HG03565 (cell line): ENCODE results near the gene SIRT2.

Experiments used
- ATAC-seq: cut with Tn5 transposase; IDR thresholded peaks from one replicate; pipeline ENCODE4 v1.9.1; 2021; ENCODE audit warnings: mild to moderate bottlenecking, moderate library complexity; ENCODE audit not compliant: unreplicated experiment

SIRT2 gene

DNA sequence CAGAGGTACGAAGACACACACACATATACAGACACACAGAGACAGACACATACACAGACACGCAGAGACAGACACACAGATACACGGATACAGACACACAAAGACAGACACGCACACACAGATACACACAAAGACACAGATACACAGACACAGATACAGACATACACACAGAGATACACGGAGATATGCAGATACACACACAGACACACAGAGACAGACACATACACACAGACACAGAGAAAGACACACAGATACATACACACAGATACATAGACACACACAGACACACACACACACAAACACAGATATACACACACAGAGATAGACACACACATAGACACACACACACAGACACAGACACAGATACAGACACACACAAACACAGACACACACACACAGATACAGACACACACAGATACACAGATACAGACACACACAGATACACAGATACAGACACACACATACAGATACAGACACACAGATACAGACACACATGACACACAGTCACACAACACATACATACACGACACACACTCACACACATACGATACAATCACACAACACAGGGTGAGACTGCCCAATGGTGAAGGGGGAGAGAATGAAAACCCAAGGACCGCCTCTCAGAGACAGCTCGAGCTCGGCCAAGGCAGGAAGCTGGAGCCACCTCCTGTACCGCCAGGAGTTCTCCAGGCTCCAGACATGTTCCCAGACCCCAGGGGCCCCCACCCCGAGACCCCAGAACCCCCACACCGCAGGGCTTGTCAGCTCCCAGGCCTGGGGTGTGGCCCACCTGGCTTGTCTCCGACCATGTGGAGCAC lies 21.4 kb upstream of the SIRT2 start:
- ATAC-seq, result no peak

DNA sequence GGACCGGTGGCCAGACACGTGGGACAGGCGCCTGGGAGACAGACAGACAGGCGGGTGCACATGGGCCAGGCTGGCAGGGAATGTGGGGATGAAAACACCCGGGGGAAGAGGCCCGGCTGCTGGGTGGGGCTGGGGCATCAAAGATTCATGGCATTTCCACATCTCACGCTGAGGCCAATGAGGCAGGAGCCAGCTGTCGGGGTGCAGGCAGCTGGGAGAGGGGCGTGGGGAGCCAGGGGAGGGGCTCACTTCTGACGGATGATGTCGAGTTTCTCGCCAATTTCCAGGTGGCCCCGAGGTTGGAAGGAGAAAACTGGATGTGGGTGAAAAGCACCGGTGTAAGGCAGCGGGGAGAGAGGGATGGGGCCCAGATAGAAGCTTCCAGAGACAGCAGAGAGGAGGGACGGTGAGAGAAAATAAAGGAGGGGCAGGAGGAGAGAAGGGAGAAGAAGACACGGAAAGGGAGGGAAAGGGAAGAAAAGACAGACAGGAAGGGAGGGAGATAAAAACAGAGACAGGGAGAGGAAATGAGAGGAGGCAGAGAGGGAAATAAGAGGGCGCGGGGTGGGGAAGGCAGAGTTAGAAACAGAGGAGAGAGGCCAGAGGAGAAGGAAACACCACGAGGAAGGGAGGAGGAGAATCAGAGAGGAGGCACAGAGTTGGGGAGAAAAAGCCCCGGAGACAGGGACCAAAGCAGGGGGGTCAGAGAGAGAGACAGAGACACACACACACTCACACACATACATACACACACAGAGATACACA lies 20.6 kb upstream of the SIRT2 start:
- ATAC-seq, result no peak

DNA sequence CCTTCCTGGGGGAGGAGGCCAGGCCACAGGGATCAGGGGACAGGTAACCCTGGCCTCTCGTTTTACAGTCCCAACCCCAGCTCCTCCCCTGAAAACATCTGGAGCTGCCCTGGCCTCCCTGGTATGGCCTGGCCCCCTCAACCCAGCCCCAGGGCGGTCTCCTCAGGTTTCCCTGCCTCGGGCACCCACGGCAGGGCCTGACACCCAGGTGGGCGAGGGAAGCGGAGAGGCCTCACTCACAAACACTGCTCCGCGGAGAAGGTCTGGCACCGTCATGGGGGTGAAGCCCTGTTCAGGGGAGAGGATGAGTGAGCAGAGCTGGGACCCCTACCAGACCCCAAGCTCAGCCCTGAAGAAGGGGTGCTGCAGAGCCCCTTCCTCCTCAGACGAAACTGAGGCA lies 19.1 kb upstream of the SIRT2 start:
- ATAC-seq, result no peak

DNA sequence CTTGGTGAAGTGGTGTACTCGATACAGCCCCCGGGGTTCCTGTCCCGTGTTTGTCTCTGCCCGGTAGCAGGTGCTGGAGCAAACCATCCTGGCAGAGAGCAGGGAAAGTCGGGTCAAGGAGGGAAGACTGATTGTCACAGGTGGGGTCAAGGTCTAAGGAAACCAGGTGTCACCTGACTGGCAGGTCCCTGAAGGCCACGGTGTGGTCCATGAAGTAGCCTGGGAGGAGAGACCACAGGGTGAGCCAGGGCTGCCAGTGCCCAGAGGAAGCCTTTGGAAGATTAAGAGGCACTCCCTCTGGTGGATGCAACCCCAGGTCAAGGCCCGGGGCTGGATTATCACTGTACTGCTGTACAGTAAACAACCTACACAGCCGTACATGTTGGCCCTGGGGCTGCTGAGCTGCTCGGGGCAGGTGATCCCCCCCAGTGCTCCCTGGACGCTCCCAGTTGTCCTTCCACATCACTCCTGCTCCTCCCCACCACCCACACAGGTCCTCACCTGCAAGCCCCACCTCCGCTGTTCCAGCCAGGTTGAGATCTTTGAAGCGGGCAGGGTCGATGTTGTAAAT lies 18.6 kb upstream of the SIRT2 start:
- ATAC-seq, result no peak

DNA sequence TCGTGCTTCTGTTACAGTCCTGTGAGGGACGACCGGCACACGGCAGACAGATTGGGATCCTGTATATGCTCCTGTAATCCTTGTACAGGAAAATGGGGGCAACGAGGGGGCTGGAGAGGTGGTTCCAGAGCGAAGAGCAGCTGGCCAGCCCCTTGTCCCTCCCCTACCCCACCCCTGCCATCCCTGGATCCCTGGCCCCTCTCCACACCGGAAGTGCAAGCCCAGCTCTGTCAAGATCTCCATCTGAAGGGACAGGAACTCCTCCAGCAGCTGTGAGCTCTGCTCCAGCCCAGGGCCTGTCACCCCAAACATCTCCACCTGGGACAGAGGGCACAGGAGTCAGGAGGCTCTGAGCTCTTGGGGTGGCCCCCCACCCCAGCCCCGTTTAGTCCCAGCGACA lies 18.1 kb upstream of the SIRT2 start:
- ATAC-seq, result no peak

DNA sequence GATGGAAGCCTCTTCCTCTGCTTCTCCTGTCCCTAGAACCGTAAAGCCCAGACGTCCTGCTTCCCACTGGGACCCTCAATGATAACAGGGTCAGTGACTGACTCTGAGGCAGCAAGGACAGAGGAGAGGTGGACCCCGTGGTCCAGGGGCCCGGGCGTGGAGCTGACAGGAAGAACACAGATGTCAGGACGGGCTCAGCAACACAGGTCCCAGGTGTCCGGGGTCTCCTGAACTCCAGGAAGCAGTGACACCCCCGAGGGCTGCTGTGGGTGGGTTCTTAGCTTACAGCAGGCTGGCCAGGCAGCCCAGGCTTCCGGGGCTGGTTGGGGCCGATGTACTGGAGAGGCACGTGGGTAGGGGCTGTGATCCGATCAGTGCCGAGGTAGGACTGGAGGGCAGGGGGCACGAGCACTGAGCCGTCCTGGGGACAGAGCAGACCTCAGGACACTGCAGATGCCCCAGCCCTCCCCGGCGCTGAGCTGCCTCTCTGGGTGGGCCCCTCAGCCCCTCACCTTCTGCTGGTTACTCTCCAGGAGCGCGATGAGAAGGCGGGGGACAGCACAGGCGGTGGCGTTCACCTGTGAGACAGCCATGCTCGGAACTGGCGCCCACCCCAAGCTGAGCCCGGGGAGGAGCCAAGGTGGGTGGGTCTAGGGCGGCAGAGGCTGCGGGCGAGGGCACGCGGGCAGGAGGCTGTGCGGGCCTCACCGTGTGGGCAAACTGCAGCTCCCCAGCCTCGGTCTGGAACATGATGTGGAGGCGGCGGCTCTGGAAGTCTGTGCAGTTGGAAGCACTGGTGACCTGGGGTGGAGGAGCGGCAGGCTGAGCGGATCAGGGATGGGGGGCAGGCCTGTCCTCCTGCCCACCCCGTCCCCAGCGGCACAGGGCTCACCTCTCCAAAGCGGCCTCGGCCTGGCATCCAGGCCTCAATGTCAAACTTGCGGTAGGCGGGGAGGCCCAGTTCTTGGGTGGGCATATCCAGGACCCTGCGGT lies 16.2 kb upstream of the SIRT2 start:
- no peak for ATAC-seq

DNA sequence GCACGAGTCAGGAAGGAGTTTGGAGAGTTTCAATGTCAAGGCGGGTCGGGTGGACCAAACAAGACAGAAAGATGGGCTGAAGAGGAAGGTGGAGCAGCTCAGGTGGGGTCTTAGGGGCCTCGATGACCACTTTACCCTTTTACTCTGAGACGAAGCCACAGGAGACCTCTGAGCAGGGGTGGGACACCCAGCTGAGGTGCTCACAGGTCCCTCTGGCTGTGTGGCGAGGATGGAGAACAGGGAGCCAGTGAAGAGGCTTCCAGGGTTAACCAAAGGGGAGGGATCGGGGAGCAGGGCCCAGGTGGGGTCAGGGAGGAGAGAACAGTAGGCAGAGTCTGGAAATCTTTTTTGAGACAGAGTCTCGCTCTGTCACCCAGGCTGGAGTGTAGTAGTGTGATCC lies 14.5 kb upstream of the SIRT2 start:
- no peak for ATAC-seq

DNA sequence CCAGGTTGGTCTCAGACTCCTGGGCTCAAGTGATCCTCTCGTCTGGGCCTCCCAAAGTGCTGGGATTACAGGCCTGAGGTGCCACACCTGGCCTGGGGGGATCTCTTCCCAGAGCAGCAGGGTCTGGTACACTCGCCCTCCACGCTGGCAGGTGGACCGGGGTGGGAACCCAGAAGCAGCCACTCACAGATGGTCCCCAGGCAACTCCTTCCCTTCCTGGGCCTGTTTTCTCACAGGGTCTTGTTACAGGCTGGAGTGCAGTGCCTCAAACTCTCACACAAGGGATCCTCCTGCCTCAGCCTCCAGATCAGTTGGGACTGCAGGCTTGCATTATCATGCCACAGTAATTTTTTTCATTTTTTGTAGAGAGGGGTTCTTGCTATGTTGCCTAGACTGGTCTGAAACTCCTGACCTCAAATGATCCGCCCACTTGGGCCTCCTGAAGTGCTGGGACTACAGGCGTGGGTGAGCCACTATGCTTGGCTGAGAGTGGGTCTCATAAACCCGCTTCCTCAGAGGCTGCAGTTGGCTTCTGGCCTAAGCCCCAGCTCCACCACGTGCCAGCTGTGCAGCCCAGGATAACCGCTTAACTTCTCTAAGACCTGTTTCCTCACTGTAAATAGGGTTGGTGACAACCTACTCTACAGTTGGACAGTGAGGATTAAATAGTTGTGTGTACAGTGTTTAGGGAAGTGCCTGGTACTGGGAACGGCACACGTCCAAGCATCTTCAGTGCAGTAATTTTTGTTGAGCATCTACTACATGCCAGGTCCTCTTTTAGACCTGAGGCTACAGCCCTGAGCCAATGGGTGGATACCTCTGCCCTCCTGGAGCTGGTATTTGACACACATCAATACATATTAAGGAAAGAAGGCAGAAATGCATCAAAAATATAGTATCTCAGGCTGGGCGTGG lies 13.4 kb upstream of the SIRT2 start:
- ATAC-seq, result no peak

DNA sequence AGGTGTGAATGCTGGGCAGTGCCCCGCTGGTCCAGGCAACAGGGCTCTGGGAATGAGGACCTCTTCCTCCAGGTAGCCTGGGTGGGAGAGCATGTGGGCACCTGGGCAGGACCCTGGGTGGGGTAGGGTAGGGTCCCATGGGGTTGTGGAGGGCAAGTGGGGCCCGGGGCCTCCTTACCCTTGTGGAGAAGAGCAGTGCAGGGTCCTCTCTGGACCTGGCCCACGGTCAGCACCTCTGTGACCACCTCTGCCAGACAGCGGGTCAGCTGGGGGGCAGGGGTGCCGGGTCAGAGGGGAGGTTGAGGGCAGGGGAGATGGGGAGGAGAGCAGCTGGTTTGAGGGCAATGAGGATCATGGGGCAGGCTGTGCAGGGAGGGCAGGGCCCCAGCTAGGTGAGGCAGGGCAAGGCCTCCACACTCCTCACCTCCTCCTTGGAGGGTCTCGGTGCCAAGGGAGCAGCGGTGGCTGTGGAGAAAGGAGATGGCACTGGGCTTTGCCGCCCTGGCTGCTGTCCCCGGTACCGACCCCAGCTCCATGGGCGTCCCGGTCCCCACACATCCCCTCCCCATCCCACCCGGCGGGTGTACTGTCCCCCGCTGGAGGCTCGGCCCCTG lies 12.1 kb upstream of the SIRT2 start:
- ATAC-seq, result no peak

DNA sequence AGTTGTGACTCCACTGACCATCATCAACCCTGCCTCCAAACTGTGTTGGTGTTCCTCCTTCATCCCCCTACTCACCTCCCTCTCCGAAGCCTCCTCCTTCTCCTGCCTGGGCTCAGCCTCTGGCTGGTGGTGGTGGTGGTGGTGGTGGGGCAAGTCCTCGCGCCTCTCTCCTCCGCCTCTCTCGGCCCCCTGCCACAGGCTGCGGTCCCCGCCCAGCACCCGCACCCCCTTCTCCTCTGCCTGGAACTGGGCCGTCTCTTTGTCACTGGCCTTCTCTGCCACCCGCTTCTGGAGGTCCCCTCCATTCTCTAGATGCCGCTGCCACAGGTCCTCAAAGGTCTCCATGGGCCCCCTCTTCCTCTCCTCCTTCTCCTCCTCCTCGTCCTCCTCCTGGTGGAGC lies 11.1 kb upstream of the SIRT2 start:
- ATAC-seq, result no peak

DNA sequence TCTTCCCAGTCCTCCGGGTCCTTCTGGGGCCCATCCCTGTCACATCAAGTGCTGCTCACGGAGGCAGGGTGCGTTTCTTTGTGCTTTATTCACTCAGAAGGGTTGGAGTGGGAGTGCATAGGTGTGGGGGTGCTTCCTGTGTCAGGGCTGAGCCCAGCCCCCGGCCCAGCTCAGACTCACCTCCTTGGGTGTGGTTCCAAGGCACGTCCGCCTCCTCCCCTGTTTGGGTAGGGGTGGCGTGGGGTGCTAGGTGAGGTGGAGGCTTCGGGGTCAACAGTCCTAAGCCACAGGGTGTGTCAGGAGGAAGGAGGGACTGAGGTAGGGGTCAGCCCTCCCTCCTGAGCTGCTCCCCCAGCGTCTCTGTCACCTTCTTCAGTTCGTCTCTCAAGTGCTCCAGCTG lies 9.5 kb upstream of the SIRT2 start:
- no peak for ATAC-seq

DNA sequence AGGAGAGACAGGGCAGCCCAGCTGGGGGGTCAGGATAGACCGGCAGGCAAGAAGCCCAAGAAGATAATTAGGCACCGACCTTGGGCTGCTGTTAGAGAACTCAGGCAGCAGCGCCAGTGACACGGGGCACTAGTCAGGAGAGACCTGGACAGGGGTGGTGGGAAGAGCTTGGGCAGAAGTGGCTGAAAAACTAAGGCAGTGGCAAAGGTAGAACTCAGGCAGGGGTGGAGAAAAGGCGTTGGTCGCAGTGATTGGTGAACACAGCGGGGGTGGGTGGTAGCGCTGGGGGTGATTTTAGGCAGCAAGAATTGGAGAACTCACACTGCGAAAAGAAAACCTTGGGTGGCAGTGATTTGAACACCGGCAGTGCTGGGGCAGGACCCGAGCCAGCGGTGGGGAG lies 8.3 kb upstream of the SIRT2 start:
- no peak for ATAC-seq

DNA sequence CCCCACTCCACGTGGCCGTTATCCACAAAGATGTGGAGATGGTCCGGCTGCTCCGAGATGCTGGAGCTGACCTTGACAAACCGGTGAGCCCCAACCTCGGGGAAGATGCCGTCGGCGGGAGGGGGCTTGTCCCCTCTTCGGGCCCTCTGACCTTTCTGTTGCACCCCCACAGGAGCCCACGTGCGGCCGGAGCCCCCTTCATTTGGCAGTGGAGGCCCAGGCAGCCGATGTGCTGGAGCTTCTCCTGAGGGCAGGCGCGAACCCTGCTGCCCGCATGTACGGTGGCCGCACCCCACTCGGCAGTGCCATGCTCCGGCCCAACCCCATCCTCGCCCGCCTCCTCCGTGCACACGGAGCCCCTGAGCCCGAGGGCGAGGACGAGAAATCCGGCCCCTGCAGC lies 7.8 kb upstream of the SIRT2 start:
- ATAC-seq, result no peak

DNA sequence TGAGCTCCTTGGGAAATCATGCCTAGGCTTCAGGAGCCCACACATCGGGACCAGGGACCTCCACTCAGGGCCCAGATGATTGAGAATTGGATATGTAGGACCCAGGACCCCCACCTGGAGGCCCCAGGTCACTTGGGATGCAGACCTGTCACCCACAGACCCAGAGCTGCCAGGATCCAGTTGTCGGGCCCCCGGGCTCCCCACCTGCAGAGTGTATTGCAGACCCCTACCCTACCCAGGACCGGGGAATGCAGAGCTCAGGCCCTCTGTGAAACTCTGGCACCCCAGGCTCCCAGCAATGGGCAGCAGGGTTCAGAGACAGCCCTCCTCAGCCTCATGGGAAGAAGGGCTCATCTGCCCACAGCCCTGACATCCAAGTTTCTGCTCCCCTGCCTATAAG lies 6.2 kb upstream of the SIRT2 start:
- no peak for ATAC-seq

DNA sequence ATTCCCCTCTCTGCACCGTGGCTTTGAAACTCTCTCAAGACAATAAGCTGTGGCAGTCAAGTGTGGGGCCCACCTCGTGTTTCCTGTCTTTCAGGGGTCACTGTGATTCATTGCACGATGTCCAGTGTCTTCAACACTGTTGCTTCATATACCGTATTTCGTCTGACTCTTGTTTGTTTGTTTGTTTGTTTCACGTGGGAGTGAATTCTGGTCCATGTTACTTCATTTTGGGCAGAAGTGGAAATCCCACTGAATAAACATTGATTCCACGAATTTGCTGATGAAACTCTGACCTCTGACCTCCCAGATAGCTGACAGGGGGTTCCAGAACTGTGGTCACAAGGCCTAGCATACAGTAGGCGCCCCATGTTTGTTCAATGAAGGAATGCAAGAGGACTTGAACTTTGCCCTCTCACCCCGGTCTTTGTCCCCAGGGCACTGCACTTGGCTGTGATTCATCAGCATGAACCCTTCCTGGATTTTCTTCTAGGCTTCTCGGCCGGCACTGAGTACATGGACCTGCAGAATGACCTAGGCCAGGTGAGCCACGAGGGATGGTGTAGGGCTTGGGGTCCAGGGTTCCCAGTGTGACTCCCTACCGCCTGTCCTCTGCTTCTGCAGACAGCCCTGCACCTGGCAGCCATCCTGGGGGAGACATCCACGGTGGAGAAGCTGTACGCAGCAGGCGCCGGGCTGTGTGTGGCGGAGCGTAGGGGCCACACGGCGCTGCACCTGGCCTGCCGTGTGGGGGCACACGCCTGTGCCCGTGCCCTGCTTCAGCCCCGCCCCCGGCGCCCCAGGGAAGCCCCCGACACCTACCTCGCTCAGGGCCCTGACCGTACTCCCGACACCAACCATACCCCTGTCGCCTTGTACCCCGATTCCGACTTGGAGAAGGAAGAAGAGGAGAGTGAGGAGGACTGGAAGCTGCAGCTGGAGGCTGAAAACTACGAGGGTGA lies 5.4 kb upstream of the SIRT2 start:
- no peak for ATAC-seq

DNA sequence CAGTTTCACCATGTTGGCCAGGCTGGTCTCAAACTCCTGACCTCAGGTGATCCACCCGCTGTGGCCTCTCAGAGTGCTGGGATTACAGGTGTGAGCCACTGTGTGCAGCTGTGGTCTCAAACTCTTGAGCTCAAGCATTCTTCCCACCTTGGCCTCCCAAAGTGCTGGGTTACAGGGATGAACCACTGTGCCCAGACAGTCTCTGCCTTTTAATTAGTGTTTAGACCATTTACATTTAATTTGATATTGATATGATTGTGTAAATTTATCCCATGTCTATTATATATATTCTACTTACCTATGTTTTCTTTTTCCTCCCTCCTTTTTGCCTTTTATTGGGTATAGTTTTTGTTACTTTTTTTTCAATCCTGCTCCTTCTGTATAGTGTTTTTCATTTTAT lies 2.3 kb upstream of the SIRT2 start:
- no peak for ATAC-seq

DNA sequence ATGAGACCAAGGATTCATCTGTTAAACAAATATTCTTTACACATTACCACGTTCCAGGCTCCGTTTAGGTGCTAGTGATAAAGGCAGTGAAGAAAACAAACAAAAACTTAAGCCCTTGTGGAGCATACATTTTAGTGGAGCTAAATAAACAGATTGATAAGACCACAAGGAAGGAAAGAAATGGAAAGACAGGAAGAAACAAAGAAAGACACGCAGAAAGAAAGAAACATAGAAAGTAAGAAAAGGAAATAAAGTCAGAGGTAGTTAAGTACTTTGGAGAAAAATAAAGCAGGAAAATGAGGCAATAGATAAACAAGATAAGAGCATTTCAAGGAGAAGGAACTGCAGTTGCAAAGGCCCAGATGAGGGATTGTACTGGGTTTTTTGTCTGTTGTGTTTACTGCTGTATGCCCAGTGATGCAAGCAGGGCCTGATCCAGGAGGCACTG lies 1.3 kb upstream of the SIRT2 start:
- no peak for ATAC-seq

DNA sequence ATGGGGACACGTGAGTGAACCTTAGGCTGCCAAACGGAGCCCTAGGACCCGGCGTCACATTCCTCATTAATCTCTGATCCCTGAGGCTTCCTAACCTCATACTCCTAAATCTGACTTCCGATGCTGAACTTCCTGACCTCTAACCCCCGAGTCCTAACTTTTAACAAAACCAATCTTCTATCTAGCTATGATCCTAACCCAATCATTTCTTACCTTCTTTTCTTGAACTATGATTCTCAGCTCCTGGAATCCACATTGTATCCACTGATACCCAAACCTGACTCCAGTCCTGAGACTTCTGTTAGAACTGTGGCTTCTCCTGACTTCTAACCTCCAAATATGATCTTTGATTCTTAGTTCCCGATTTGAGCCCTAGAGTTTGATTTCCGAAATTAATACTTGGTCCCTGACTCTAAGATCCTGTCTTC lies 798 bp upstream of the SIRT2 start:
- no peak for ATAC-seq
